ENCODE measurements around the gene RMND1. TPM values are rescaled to one million over a fixed set of nuclear protein-coding genes. Genes with fewer than 3 reads are reported as not detected.
A peak's percentile ranks its signal among the peaks of the same experiment; 100 is the strongest.

RMND1 gene
- total RNA-seq, 4 donors from 2014 or later = 30.2 to 48.5 (median 43.4) TPM

DNA sequence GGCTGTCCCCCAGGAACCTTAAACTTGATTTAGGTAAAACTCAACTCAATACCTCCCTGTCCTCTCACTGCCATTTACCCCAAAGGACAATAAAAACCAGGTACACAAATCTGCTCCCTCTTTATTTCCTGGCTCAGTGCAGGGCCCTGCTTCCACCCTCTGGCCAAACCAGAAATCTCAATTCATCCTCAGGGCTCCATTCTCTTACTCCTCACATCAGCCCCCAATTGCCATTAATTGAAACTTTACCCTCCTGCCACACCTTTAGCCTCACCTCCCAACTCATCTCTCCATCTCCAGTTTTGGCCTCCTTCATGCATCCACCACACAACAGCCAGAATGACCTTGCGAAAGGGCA is 71.1 kb downstream of the RMND1 start:
- H3K36me3 ChIP-seq = no peaks in the 10 kb centered on the region
- no peak overlapping the region for H3K4me3 ChIP-seq (replicated peaks in 1 of 3)
- WGBS, 2 donors = 100% methylated on average over 1 of the region's 1 CpG
- no peaks in the 10 kb centered on the region for H3K9me3 ChIP-seq
- TF ChIP-seq POLR2A (IDR thresholded peaks at IDR 0.05) = no peak
- TF ChIP-seq, protein P1, sequence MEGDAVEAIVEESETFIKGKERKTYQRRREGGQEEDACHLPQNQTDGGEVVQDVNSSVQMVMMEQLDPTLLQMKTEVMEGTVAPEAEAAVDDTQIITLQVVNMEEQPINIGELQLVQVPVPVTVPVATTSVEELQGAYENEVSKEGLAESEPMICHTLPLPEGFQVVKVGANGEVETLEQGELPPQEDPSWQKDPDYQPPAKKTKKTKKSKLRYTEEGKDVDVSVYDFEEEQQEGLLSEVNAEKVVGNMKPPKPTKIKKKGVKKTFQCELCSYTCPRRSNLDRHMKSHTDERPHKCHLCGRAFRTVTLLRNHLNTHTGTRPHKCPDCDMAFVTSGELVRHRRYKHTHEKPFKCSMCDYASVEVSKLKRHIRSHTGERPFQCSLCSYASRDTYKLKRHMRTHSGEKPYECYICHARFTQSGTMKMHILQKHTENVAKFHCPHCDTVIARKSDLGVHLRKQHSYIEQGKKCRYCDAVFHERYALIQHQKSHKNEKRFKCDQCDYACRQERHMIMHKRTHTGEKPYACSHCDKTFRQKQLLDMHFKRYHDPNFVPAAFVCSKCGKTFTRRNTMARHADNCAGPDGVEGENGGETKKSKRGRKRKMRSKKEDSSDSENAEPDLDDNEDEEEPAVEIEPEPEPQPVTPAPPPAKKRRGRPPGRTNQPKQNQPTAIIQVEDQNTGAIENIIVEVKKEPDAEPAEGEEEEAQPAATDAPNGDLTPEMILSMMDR (IDR thresholded peaks at IDR 0.05) = no peak
- intact Hi-C loops (cut with DNase I) = no loop called here
- no peak for DNase-seq
- H3K27me3 ChIP-seq = no peaks in the 10 kb centered on the region
- H3K27ac ChIP-seq = peak overlapping the region in 1 of 3 donors; percentile 13
- H3K4me1 ChIP-seq = peaks cover 0 to 3% of the 10 kb centered on the region in 2 donors

DNA sequence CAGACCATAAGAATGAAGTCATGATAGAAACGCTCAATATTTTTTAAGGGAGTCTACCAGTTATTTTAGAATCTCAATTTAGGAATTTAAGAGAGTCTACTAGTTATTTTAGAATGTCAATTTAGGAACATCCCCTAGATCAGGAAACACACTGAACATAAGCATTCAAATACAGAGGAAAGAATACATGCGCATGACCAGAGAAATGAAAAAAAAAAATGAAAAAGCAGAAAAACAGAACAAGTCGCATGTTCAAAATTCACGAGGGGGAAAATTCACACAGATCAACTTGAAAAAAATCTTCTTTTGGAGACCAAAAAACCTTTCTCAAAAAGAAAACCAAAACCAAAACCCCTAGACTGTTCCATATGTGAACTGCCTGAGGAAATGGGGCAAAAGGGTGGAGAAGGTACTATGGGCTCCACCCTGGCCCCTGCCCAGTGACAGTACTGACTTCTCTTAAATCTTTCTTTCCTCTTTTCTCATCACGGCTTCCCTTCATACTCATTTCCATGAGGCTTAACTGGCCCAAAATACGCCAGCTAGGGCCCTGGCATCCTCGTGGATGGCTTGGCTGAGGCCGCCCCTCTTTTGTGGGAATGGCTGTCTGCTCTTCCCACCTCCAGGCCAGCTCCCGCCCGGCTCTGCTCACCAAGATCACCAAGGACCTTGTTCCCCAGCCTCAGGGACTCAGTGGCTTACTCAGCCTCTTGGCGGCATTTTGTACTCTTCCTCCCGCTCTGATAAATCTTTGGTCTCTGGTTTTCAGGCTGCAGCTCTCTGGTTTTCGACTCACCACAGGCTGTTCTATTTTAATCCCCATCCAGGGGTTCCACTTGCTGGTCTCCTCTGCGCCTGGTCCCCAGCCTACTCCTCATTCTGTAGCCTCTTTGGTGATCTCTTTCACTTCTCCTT is 71.7 kb downstream of the RMND1 start:
- no peak for TF ChIP-seq POLR2A (IDR thresholded peaks at IDR 0.05)
- TF ChIP-seq, protein P1 (IDR thresholded peaks at IDR 0.05) = no peak
- Histone ChIP-seq H3K4me1 (peaks cover 0 to 3% of the 10 kb centered on the region in 2 donors), H3K27me3 (no peaks in the 10 kb centered on the region), H3K36me3 (no peaks in the 10 kb centered on the region), H3K4me3 (replicated peaks in 1 of 3) (no peak overlapping the region), H3K9me3 (no peaks in the 10 kb centered on the region), H3K27ac (peak overlapping the region in 2 of 3 donors; percentile 13 to 26)
- intact Hi-C loops (cut with DNase I) = no loop called here
- WGBS, 2 donors = 83 to 85% methylated on average over 14 of the region's 14 CpGs
- DNase-seq = no peak

DNA sequence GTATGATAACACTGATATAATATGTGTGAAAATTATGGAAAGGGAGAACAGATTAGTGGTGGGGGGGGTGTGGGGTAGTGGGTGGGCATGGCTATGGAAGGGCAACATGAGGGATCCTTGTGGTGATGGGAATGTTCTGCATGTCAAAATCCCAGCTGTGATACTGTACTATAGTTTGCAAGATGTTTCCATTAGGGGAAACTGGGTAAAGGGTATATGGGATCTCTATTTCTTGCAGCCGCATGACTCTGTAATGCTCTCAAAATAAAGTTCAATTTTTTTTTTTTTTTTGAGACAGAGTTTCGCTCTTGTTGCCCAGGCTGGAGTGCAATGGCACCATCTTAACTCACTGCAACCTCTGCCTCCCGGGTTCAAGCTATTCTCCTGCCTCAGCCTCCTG is 74.8 kb downstream of the RMND1 start:
- DNase-seq = no peak
- WGBS, 2 donors = 82 to 99% methylated on average over 3 of the region's 3 CpGs
- Histone ChIP-seq H3K4me3 (replicated peaks in 1 of 3) (no peak overlapping the region), H3K4me1 (peaks cover 0 to 3% of the 10 kb centered on the region in 2 donors), H3K9me3 (no peaks in the 10 kb centered on the region), H3K27me3 (no peaks in the 10 kb centered on the region), H3K36me3 (peaks cover 0 to 6% of the 10 kb centered on the region in 2 donors), H3K27ac (no peak overlapping the region)
- intact Hi-C loops (cut with DNase I) = no loop called here
- TF ChIP-seq, protein P1 (IDR thresholded peaks at IDR 0.05) = no peak
- TF ChIP-seq POLR2A (IDR thresholded peaks at IDR 0.05) = no peak

DNA sequence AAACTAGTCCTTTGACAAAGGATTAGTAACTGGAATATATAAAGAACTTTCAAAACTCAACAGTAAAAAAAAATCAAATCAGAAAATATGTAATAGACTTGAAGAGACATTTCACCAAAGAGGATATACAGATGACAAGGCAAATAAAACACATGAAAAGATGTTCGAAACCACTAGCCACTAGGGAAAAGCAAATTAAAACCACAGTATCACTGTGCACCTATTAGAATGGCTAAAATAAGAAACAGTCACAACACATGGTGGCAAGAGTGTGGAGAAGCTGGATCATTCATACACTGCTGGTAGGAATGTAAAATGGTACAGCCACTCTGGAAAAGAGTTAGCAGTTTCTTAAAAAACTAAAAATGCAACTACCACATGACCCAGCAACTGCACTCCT is 75.5 kb downstream of the RMND1 start:
- H3K9me3 ChIP-seq = no peaks in the 10 kb centered on the region
- intact Hi-C loops (cut with DNase I) = no loop called here
- H3K36me3 ChIP-seq = peaks cover 3 to 10% of the 10 kb centered on the region in 2 donors
- WGBS, 2 donors = 83 to 90% methylated on average over 1 of the region's 1 CpG
- TF ChIP-seq POLR2A (IDR thresholded peaks at IDR 0.05) = no peak
- TF ChIP-seq, protein P1 (IDR thresholded peaks at IDR 0.05) = no peak
- no peaks in the 10 kb centered on the region for H3K27me3 ChIP-seq
- no peak for DNase-seq
- peaks cover 0 to 3% of the 10 kb centered on the region in 2 donors for H3K4me1 ChIP-seq
- H3K4me3 ChIP-seq (replicated peaks in 1 of 3) = no peak overlapping the region
- no peak overlapping the region for H3K27ac ChIP-seq

DNA sequence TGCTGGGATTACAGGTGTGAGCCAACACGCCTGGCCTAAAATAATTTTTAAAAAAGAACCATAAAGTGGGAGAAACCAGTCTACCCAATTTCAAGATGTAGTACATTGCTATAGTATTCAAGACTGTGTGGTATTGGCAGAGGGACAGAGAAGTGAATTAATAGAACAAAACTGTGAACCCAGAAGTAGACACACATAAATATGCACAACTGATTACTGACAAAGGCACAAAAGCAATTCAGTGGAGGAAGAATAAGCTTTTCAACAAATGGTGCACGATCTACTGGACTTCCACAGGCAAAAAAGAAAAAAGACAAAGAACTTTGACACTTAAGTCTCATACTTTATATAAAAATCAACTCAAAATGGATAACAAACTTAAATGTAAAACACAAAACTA is 76.1 kb downstream of the RMND1 start:
- no peak for DNase-seq
- TF ChIP-seq, protein P1 (IDR thresholded peaks at IDR 0.05) = no peak
- no peak for TF ChIP-seq POLR2A (IDR thresholded peaks at IDR 0.05)
- H3K4me3 ChIP-seq (replicated peaks in 1 of 3) = no peak overlapping the region
- no peaks in the 10 kb centered on the region for H3K9me3 ChIP-seq
- H3K4me1 ChIP-seq = peaks cover 0 to 3% of the 10 kb centered on the region in 2 donors
- no peak overlapping the region for H3K27ac ChIP-seq
- peaks cover 9 to 16% of the 10 kb centered on the region in 2 donors for H3K36me3 ChIP-seq
- H3K27me3 ChIP-seq = no peaks in the 10 kb centered on the region
- 92 to 97% methylated on average over 2 of the region's 2 CpGs for WGBS, 2 donors
- intact Hi-C loops (cut with DNase I) = no loop called here

Data from thyroid gland (tissue), 4 donors.